ENCODE data around the gene TMCC1.

- TF ChIP-seq POLR2AphosphoS5 (IDR thresholded peaks at IDR 0.05) = no peak
- TF ChIP-seq CTCF (IDR thresholded peaks at IDR 0.05) = no peak
- no peak for TF ChIP-seq POLR2A (IDR thresholded peaks at IDR 0.05)
Observed at GRCh38 chr3:129604767-129605166, 288.7 kb downstream of the TMCC1 start.
